Middle frontal gyrus (tissue), 1 donor: ENCODE measurements around the gene DIP2C.
A peak's percentile ranks its signal among the peaks of the same experiment; 100 is the strongest.
"Not testable (repeated sequence)": the region's sequence is repeated elsewhere in the genome, so short reads cannot be mapped to it uniquely, and the experiment has no call there.

Experiments used
- DNase-seq: peaks from one replicate; pipeline ENCODE4 v3.0.0-alpha.2; 2015; ENCODE audit warnings: low spot score; ENCODE audit errors: extremely low spot score

DIP2C gene

DNA sequence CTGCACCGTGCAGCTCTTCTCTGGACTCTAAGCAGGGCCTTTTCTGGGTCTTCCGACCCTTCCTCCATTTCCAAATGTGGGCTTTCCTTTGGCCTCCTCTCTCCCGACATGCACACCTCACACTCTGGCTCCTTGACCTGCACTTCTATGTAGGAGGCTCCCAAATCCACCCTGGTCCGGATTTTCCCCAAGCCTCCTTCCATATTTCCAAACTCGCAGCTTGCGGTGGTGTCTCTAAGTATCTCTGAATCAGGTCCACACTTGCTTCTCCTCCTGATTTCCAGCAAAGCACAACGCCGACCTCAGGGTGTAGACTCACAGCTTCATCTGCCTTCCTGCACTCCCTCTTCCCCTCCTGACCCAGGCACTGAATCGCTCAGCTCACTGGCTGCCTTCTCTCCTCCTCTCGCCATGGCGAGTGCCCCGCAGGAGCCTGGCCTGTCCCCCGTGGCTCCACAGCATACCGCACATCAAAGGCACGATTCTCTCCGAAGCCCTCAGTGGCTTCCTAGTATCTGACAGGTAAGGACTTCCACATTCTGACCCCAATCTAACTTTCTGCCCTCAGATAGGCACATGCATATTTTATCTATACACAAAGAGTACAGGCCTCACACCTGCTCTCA, 27.8 kb downstream of the DIP2C start:
- no peak for DNase-seq

GRCh38 chr10:660970-661596, 28.4 kb downstream of the DIP2C start:
- peak; percentile 42 for DNase-seq

DNA sequence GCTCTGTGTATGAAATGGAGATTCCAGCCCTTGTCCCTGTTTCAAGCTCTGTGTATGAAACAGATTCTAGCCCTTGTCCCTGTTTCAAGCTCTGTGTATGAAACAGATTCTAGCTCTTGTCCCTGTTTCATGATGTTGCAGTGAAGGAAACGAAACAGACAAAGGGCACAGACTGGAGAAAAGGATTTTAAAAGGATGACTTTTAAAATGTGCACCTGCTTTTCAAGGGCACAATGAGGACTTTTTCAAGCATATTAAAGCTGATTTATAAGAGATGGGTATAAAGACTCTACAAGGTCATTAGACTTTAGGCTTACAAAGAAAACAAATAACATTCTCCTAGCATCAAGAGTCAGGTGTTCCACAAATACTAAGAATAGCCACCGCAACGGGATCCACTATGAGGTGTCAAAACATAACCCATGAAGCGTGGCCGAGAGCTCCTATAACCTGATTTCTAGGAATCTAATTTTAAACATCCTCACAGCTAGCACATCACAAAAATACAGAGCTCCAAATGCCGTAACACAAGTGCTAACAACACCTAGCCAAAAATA, 29.0 kb downstream of the DIP2C start:
- no peak for DNase-seq

- no peak for DNase-seq
These were observed 29.8 kb downstream of the DIP2C start for GRCh38 chr10:659688-660141.

DNA sequence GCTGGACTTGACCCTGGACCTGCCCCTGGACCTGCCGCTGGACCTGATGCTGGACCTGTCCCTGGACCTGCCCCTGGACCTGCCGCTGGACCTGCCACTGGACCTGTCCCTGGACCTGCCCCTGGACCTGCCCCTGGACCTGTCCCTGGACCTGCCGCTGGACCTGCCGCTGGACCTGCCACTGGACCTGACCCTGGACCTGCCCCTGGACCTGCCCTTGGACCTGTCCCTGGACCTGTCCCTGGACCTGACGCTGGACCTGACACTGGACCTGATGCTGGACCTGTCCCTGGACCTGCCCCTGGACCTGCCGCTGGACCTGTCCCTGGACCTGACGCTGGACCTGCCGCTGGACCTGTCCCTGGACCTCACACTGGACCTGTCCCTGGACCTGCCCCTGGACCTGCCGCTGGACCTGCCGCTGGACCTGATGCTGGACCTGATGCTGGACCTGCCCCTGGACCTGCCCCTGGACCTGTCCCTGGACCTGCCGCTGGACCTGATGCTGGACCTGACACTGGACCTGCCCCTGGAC, 31.6 kb downstream of the DIP2C start:
- DNase-seq: not testable (repeated sequence)

DNA sequence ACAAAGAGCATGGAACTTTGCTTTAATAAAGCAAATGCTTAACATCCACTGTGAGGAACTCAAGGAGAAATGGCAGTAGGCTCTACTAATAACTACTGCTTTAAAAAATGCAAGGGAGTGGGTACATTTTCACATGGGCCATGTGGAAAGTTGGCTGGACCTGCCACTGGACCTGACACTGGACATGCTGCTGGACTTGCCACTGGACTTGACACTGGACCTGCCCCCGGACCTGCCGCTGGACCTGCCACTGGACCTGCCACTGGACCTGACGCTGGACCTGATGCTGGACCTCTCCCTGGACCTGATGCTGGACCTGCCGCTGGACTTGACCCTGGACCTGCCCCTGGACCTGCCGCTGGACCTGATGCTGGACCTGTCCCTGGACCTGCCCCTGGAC, 32.6 kb downstream of the DIP2C start:
- DNase-seq: no peak

GRCh38 chr10:655184-655583, 34.3 kb downstream of the DIP2C start:
- DNase-seq: no peak

- no peak for DNase-seq
These were observed 34.8 kb downstream of the DIP2C start for GRCh38 chr10:654647-654996.

GRCh38 chr10:653991-654646, 35.3 kb downstream of the DIP2C start:
- DNase-seq: no peak

- not testable (repeated sequence) for DNase-seq
These were observed 36.5 kb downstream of the DIP2C start for GRCh38 chr10:652832-653459.

GRCh38 chr10:652233-652632, 37.2 kb downstream of the DIP2C start:
- DNase-seq: no peak

GRCh38 chr10:651692-652091, 37.8 kb downstream of the DIP2C start:
- DNase-seq: no peak

- DNase-seq: no peak
These were observed 38.4 kb downstream of the DIP2C start for GRCh38 chr10:650886-651615.

DNA sequence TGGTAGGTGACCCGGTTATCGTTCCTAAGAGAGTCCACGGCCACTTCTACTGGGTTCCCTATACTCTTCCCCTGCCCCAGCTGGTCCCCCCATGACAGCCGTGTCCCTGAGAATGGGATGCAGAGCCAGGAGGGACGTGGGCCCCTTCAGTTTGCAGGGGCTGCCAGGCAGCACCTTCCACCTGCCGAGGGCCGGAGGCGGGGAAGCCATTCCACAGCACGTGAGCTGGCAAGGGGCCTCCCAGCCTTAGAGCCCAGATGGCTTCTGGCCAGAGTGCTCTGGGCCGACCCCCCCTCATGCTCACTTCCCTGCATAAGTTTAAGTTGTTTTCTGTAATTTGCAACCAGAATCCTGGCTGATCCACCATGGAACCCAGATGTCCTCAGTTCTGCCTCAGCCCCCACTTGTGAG, 39.0 kb downstream of the DIP2C start:
- no peak for DNase-seq

GRCh38 chr10:649798-650440, 39.5 kb downstream of the DIP2C start:
- DNase-seq: no peak

GRCh38 chr10:649445-649797, 40.0 kb downstream of the DIP2C start:
- no peak for DNase-seq

DNA sequence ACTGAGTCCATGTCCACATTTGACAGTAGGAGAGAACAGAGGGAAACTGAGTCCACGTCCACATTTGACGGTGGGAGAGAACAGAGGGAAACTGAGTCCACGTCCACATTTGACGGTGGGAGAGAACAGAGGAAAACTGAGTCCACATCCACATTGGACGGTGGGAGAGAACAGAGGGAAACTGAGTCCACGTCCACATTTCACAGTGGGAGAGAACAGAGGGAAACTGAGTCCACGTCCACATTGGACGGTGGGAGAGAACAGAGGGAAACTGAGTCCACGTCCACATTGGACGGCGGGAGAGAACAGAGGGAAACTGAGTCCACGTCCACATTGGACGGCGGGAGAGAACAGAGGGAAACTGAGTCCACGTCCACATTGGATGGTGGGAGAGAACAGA, 42.4 kb downstream of the DIP2C start:
- not testable (repeated sequence) for DNase-seq

- no peak for DNase-seq
These were observed 43.3 kb downstream of the DIP2C start for GRCh38 chr10:646118-646524.

DNA sequence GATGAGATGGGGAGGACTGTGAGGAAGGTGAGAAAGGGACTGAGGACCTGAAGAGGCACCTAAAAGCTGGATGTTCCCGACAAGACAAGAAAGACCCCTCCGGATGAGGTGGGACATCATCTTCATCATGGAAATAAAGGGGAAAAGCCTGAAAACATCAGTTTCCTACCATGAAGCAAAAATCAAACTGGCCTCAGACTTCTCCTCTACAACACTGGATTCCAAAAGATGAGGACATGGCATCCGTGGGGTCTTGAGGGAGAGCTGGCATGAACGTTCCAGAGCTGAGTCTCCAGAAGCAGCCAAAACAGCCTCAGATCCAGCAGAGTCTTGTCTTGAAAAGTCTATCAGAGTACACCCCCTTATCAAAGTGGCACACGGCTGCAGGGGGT, 44.5 kb downstream of the DIP2C start:
- DNase-seq: no peak

DNA sequence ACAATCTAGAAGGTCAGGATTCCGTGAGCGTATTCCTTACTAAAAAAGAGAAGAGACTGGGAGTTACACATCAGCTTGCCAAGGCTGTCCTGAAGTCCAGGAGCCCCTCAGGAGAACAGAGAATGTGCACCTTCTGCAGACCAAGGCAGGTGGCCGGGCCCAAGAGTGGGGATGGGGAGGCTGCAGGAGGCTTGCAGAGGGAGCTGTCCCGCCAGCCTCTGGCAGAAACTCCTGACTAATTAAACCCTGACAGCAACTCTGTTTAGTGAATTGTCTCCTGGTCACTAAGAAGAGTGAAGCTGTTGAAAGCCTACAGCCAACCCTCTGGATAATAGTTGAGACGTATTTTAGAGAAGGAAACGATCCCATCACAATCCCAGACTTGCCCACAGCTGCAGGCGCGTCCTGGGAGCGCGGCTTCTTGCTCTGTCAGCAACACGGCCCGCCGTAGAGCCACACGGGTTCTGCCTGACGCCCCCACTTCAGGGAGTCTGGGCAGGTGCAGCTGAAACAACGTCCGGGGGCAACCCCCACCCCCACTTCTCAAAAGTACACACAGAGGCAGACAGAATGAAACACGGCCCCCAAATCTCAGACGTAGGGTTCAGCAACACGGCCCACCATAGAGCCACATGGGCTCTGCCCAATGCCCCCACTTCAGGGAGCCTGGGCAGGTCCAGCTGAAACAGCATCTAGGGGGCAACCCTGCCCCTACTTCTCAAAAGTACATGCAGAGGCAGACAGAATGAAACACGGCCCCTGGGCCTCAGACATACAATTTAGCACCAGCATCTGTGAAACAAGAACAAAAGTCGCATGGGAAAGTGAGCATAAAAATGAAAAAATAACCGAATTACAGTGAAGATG, 45.2 kb downstream of the DIP2C start:
- no peak for DNase-seq
